Stimulated activated CD4-positive, alpha-beta T cell treated with anti-CD3 and anti-CD28 coated beads, TNF-alpha, amount 100 ng/mL, for 24 hours (primary cell): Measurements from ENCODE around the gene ILDR2.
"Not testable (repeated sequence)": the region's sequence is repeated elsewhere in the genome, so short reads cannot be mapped to it uniquely, and the experiment has no call there.

ENCODE experiments used
- DNase-seq, 3 experiments: peaks; one replicate each; pipeline ENCODE4 v3.0.0-alpha.2; 2020; ENCODE audit warnings: low read depth in 3 of 3

Gene ILDR2

DNA sequence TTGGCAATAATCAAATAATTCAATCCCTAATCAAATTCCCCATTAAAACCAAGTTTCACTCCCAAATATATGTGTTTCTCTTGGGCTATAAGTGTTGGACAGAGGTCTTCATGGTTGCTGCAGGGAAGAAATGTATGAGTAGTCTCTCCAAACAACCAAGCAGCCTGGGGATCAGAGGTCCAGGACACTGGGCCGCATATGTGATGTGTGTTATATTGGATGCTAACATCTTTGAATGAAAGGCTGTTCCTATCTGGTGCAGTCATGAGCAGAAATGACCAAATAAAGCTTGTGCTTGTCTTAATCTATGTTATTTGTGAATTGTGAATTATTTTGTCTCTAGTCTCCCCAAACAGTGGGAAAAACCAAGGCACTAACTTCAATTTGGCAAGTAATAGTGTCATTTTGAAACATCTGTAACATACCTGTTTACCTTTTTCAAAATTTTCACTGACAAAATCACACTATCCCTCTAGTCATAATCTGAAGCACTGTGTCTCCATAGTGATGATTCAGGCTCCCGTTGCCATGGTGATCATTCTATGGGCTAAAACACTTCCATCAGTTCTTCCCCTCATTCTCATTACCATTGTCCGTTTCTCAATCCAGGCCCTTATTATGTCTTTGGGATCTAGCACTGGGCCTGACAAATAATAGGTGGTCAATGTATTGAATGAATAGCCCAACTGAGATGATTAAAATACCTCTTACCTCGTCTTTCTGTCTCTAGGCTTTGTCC, 86.8 kb downstream of the ILDR2 start:
- no peak for DNase-seq

DNA sequence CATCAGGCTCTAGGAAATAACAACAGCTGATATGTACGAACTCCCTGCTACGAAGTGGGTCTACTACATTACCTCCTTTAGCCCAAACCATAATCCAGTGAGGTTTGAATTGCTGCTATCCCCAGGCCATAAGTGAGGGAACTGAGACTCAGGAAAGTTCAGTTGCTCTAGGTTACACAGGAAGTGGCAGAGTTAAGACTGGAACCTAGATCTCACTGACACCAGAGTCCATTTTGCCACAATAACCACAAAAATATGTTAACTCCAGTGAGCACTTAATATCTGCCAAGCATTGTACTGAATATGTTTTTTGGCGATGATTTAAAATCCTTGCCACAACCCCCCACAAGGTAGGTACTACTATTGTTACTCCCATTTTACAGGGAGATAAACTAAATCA, 90.4 kb downstream of the ILDR2 start:
- DNase-seq: no peak

DNA sequence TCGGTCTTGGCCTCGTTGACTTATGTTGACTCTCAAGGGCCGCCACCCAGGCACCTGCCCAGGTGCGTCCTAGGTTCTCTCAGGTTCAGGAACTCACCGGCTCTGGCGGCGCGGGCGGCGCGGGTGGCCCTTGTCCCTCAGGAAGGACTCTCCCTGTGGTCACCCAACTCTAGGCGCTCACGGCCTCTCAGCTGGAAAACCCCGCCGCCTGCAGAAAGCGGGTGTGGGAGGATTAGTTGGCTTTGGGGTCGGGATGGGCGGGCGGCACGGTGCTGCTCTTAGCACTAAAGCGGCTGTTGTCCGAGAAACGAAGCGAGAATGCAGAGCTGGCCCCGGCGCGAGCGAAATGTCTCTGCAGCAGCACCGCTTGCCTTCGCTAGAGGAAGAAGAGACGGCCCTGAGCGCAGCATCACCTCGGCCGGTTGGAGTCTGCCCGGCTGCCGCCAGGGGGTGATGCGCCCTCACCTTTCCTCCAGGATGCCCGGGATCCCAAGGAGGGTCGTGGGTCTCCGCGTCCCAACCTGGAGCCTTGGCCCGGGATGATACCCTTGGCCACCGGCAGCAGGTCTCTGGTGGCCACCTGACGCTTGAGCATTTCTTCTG, 91.2 kb downstream of the ILDR2 start:
- peak in 1 of 3 experiments; percentile 27 for DNase-seq

DNA sequence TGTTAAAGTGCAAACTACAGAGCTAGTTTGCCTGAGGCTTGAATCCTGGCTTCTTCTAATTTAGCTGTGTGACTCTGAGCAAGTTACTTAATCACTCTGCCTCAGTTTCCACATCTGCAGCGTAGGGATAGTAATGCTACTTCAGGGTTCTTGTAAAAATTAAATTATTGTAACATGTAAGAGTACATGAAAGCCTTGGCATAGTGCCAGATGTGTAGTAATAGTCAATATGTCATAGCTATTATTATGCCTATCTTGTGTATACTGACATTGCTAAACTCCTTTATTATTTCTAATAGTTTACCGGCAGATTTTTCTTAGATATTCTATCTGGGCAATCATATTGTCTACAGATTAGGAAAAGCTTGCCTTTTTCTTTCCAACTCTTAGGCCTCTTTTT, 92.4 kb downstream of the ILDR2 start:
- DNase-seq: no peak

DNA sequence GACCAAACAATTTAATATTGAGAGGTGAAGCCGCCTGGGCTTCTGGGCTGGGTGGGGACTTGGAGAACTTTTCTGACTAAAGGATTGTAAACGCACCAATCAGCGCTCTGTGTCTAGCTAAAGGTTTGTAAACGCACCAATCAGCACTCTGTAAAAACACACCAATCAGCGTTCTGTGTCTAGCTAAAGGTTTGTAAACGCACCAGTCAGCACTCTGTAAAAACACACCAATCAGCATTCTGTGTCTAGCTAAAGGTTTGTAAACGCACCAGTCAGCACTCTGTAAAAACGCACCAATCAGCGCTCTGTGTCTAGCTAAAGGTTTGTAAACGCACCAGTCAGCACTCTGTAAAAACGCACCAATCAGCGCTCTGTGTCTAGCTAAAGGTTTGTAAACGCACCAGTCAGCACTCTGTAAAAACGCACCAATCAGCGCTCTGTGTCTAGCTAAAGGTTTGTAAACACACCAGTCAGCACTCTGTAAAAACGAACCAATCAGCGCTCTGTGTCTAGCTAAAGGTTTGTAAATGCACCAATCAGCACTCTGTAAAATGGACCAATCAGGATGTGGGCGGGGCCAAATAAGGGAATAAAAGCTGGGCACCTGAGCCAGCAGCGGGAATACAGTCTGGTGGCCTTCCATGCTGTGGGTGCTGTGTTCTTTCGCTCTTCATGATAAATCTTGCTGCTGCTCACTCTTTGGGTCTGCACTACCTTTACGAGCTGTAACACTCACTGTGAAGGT, 97.0 kb downstream of the ILDR2 start:
- not testable (repeated sequence) for DNase-seq

DNA sequence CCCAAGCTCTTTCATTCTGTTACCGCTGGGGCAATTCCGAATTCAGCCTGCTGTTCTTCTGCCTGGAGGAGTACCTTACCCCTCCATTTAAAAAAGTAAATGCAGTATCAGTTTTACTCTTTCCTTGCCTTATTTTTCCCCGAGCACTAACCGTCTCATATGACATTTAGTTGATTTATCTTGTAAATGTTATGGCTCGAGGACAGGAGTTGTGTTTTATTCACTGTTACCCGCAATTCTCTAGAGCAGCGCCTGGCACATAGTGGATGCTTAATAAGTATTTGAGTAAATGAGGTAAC, 98.9 kb downstream of the ILDR2 start:
- DNase-seq: no peak

DNA sequence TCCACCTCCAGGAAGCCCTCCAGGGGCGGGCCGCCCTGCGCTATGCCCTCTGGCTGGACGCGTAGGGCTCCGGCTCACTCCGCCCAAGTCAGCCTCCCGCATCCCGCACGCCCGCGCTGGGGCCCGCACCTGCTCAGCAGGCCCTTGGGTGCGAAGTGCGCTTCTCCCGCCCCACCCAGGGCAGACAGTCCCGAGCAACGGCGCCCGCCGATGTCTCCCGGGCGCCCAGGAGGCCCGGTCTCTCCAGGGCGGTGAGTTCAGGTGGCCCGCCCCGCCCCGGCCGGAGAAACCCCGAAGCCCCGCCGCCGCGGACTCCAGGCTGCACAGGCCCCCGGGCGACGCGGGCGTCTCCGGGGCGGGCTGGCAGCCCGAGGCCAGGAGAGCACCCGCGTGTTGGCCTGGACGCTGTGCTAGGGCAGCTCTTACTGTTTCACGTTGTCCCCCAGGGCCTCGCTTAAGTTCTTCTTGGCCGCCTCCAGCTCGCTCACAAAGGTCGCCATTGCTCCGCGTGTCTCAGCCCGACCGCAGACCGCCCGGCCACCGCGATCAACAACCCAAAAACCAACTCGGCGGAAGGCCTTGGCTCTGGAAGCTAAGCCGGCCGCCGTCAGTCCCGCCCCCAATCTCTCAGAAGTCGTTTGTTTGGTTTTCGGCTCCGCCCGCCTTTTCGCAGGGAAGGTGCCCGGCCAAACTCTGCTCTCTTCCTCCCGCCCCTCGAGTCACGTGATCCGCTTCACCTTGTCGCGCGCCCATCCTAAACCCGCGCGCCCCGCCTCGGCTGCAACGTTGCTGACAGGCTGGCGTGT, 99.4 kb downstream of the ILDR2 start, which contains the start of gene TADA1:
TADA1 (minus strand) TSS at position 531 of the 806 bp plus-strand sequence; CDS start at position 500, 31 bp downstream.
- DNase-seq: peak; percentile 97 to 99 (median 98)

DNA sequence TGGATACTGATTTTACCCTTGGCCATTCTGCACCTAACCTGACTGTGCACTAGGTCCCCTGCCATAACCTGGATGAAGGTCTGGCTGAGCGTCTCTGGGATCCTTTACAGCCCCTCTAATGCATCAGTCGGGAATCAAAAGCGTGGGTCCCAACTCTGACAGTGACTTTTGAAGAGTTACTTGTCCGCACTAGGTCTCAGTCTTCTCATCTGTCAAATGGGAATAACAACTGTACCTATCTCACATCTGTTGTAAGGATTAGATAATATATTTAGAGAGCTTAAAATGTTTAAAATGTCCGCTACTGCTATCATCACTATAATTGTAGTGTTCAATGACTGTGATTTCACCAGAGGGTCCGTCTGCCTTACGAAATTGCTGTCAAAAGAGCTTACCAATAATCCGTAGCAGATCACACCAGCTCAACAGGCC, 100.0 kb downstream of the ILDR2 start:
- DNase-seq: no peak

DNA sequence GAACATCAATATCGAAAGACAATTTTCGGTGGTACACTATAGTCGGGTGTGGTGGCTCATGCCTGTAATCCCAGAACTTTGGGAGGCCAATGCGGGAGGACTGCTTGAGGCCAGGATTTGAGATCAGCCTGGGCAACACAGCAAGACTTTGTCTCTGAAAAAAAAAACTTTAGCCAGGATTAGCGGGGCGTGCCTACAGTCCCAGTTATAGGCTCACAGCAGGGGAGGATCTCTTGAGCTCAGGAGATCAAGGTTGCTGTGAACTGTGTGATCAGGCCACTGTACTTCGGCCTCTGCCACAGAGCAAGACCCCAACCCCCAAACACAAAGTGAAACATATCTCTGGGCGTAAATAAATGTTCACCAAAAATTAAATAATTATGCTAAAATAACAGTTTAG, 100.9 kb downstream of the ILDR2 start:
- no peak for DNase-seq

DNA sequence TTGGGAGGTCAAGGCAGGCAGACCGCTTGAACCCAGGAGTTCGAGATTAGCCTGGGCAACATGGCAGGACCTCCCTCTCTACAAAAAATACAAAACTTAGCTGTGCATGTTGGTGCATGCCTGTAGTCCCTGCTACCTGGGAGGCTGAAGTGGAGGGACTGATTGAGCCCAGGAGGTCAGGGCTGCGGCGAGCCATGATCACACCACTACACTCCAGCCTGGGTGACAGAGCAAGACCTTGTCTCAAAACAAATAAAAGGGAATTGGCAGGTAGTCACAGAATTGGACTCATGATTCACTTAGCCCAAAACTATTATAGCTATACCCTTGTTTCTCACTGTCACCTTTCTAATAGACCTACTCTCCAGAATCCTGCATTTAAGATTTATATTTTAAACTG, 104.8 kb downstream of the ILDR2 start:
- no peak for DNase-seq

DNA sequence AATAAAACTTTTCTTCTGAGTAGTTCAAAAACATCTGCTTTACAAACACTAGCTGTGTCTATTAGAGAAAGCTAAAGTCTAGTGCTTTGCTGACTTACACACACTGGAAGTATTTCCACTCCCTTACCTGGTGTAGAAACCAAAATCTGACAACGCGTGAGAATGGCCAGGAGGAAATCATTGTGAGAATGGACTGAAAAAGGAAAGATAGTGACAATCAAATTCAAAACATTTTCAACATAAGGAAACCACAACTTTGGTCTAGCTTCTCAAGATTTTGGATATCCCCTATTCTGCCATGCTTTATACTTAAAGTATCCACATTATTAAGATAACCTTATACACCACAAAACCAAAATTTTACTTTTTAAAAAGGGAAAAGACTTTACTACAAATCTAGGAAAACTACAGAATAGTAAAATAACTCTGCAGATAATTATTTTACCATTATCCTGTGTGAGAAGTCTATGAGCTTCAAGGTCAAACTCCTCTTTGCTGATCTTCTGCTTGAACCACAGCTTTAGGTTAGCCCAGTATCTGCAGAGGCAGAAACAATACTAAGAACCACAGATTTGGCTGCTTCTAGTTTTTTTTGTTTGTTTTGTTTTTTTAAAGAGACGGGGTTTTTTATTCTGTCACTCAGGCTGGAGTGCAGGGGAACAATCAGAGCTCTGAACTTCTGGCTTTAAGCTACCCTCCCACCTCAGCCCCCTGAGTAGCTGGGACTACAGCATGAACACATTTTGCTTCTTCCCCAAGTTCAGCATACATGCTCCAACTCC, 105.8 kb downstream of the ILDR2 start:
- no peak for DNase-seq

DNA sequence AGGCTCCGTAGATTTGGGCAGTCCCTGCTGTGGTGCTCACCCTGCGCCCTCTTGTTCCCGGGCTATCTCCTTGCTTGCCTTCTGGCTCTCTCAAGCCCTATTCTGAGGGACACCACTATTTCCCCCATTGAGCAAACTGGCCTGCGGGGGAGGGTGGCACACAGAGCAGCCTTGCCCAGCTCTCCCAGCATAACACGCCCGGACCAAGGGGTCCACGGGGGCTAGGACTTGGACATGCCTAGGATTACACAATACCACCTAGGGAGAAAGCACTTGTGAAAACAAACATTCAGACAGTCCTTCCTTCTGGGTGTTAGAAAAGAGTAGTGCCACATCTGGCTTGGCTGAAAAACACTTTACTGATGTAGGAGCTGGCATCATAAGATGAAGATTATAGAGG, 106.7 kb downstream of the ILDR2 start:
- DNase-seq: no peak

DNA sequence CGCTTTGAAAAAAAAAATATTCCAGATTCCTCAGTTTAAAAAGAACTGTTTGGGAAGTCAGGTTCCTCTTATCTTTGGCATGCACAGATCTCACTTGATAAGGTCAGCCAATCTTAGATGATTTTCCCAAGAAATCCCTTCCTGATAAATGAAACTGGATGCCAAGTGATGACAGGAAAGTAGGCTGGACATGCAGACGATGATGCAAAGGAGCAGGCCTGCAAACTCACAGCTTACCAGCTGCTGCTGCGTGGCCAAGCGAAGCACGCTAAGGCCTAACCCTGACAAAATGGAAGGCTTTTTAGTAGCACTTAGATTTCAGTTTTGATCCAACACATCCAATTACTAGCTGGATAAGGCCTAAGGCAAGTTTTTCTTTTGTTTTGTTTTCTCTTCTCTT, 109.4 kb downstream of the ILDR2 start:
- DNase-seq: no peak

DNA sequence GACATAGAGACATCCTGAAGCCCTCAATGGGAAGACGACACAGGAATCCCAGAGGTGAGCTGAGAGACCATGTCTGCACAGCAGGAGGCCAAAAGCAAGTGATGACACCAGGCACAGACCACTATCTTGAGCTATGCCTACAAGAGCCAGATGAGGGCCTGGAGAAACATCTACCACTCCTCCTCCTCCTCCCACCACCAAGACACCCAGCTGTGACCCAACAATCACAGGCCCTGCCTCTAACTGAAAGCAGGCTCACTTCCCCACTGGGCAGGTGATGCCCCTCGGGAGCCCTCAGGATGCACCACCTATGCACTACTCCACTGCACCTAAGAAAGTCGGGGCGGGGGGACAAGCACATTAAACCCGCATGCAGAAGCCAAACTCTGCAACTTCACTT, 115.7 kb downstream of the ILDR2 start:
- no peak for DNase-seq

DNA sequence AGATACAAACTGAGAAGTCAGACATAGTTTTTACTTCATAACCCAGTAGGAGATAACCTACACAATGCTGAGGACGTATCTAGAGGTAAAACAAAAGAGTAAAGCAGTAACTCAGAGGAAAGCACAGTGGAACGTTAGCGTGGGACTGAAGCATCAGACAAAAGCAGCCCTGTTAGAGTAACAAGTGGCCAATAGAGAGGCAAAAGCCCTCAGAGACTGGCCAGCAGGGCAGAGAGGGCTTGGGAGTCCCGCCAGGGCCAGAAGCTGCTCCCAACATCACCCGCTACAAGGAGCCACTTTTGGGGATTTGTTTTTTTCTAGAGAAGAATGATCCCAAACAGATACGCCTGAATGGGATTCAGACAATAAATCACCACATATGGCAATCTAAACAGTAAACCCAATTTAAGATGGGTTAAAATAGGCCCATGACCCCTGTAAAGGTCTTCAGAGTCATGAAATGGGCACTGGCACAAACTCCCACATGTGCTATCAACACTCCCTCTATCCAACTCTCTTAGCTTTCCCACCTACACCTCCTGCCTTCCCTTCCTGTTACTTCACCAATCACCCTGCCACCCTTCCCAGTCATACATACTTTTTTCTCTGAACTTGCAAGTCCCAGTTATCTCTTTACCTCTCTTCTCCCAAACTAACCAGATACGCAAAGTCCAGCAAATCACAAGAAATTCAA, 116.5 kb downstream of the ILDR2 start:
- no peak for DNase-seq
